Retinal pigment epithelial cell (primary cell): ENCODE measurements around the gene POLR2E.
A peak's percentile ranks its signal among the peaks of the same experiment; 100 is the strongest.

Experiments used
- DNase-seq: peaks from one replicate; pipeline ENCODE4 v3.0.0-alpha.2; 2010; ENCODE audit warnings: low read depth
- H3K4me3 ChIP-seq: 2 replicates; pipeline ENCODE4 v1.5.1; 2011; ENCODE audit warnings: mild to moderate bottlenecking, low read length, control low read depth, moderate library complexity
- CTCF ChIP-seq: conservative IDR thresholded peaks from 2 replicates; pipeline ENCODE4 v1.5.1; 2011; ENCODE audit warnings: low read depth, low read length, control low read depth, inconsistent platforms

The POLR2E gene

GRCh38 chr19:1105008-1105872 is 10.1 kb upstream of the POLR2E start:
- no peak for TF ChIP-seq CTCF
- DNase-seq, result no peak
- H3K4me3 ChIP-seq, result peak overlapping the region; percentile 68

- peak overlapping the region; percentile 68 for H3K4me3 ChIP-seq
- TF ChIP-seq CTCF, result no peak
- DNase-seq, result no peak
Observed at GRCh38 chr19:1104311-1105007, 9.3 kb upstream of the POLR2E start.

- peak; percentile 97 for DNase-seq
- peak within 1 kb of the TSS; percentile 68 for H3K4me3 ChIP-seq
- no peak for TF ChIP-seq CTCF
Observed at GRCh38 chr19:1103708-1104310, 8.6 kb upstream of the POLR2E start, which contains the start of gene GPX4. Gene GPX4, plus strand, starts transcription at chr19:1103994. Its CDS starts 50 bp downstream, at chr19:1104044.

DNA sequence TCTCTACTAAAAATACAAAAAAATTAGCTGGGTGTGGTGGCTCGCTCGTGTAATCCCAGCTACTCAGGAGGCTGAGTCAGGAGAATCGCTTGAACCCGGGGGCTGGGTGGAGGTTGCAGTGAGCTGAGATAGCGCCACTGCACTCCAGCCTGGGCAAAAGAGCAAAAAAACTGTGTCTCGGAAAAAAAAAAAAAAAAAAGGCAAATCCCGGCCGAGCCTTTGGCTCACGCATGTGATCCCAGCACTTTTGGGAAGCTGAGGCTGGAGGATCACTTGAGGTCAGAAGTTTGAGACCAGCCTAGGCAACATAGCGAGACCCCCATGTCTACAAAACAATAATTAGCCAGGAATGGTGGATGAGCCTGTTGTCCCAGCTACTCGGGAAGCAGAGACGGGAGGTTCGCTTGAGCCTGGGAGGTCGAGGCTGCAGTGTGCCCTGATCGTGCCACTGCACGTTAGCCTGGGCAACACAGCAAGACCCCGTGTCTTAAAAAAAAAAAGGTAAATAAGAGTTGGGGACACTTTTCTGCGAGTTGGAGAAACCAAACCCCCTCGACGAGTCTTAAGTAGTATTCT is 8.0 kb upstream of the POLR2E start:
- no peak for DNase-seq
- TF ChIP-seq CTCF, result no peak
- no peak overlapping the region for H3K4me3 ChIP-seq

- TF ChIP-seq CTCF, result no peak
- peak overlapping the region; percentile 15 for H3K4me3 ChIP-seq
- peak; percentile 98 for DNase-seq
Observed at GRCh38 chr19:1102407-1103131, 7.4 kb upstream of the POLR2E start.

DNA sequence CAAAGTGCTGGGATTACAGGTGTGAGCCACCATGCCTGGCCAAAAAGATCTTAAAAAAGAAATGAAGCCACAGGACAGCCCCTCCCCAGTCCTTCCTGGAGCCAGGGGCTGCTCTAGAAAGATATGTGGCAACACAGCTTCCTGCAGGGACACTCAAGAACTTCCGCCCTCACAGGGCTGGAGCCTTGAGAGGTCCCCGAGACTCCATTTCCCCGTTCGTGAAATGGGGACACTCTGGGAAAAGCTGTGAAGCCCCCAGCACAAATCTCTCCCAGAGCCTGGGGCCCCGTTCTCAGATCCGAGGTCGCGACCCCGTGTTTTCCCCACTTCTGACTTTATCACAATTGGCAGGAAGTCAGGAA is 6.1 kb upstream of the POLR2E start:
- no peak for TF ChIP-seq CTCF
- no peak overlapping the region for H3K4me3 ChIP-seq
- DNase-seq, result no peak
